Activated CD4-positive, alpha-beta T cell treated with anti-CD3 and anti-CD28 coated beads for 36 hours (primary cell): ENCODE data around the gene DNAL1. TPM values are rescaled to one million over a fixed set of nuclear protein-coding genes. Genes with fewer than 3 reads are reported as not detected.
"Not testable (repeated sequence)": the region's sequence is repeated elsewhere in the genome, so short reads cannot be mapped to it uniquely, and the experiment has no call there.

Experiments
- ATAC-seq: fragments of 200-7000 bp; cut with Tn5 transposase; one replicate; pipeline ENCODE4 v1.10.0; 2021; ENCODE audit warnings: mild to moderate bottlenecking, moderate library complexity
- CTCF ChIA-PET: fragments of 350-600 bp; sonication (Branson Sonifier 250); formaldehyde crosslinking; loops from one replicate; lab custom pipeline; 2021; ENCODE audit warnings: antibody characterized with exemption; lab: Charles Lee
- POLR2A ChIA-PET: fragments of 350-600 bp; sonication (Branson Sonifier 250); formaldehyde crosslinking; loops from one replicate; lab custom pipeline; 2021; ENCODE audit warnings: antibody characterized with exemption, inconsistent platforms; lab: Charles Lee
- DNase-seq: peaks from one replicate; pipeline ENCODE4 v3.0.0-alpha.2; 2020
- H3K27ac Mint-ChIP-seq: one replicate; pipeline ENCODE4 v1.8.0; 2021; ENCODE audit warnings: mixed read lengths
- H3K27me3 Mint-ChIP-seq: one replicate; pipeline ENCODE4 v1.8.0; 2021; ENCODE audit warnings: mixed read lengths
- H3K36me3 Mint-ChIP-seq: one replicate; pipeline ENCODE4 v1.8.0; 2021; ENCODE audit warnings: low read depth, mixed read lengths
- H3K4me1 Mint-ChIP-seq: one replicate; pipeline ENCODE4 v1.8.0; 2021; ENCODE audit warnings: mixed read lengths
- H3K4me3 Mint-ChIP-seq: one replicate; pipeline ENCODE4 v1.8.0; 2021; ENCODE audit warnings: mild to moderate bottlenecking, moderate library complexity, mixed read lengths
- H3K9me3 Mint-ChIP-seq: one replicate; pipeline ENCODE4 v1.8.0; 2021; ENCODE audit warnings: low read depth, mixed read lengths
- intact Hi-C, 2 experiments: fragments of 100-400 bp; cut with DNase I in 1 of 2; cut with micrococcal nuclease in 1 of 2; formaldehyde crosslinking; loops; one replicate each; pipeline versions ENCODE4 v1.14.2 to v1.15.1; 2022 to 2024; cut with DNase I, micrococcal nuclease
- total RNA-seq, 2 experiments: library from RNA; stranded (reverse); gene quantifications; one replicate each; pipeline ENCODE4 v1.2.3, GENCODE V29; 2021

The DNAL1 gene
- total RNA-seq, 2 experiments from 2014 or later: 3.7 to 6.8 TPM

GRCh38 chr14:73700325-73700724, 55.5 kb downstream of the DNAL1 start:
- Mint-ChIP-seq H3K27ac (peak overlapping the region; percentile 40), H3K36me3 (no peaks in the 10 kb centered on the region), H3K27me3 (no peaks in the 10 kb centered on the region), H3K9me3 (no peaks in the 10 kb centered on the region), H3K4me1 (peaks cover 50% of the 10 kb centered on the region), H3K4me3 (no peak overlapping the region)
- POLR2A ChIA-PET: no interaction called here
- CTCF ChIA-PET: no interaction called here
- intact Hi-C loops: no loop called here
- DNase-seq (no peak), ATAC-seq (peak; percentile 58)

DNA sequence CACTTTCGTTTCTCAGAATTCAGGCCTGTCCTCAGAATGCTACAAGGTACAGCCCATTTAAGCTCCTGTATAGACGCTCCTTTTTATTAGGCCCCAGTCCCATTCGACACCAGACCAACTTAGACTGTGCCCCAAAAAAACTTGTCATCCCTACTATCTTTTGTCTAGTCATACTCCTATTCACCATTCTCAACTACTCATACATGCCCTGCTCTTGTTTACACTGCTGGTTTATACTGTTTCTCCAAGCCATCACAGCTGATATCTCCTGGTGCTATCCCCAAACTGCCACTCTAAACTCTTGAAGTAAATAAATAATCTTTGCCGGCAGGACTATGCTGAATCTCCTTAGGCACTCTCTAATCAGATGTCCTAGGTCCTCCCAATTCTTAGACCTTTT, 63.3 kb downstream of the DNAL1 start:
- H3K4me3 Mint-ChIP-seq, H3K36me3 Mint-ChIP-seq, intact Hi-C loops, DNase-seq, CTCF ChIA-PET, H3K27me3 Mint-ChIP-seq, H3K4me1 Mint-ChIP-seq, ATAC-seq, H3K27ac Mint-ChIP-seq, H3K9me3 Mint-ChIP-seq, POLR2A ChIA-PET: not testable (repeated sequence)

- Mint-ChIP-seq H3K36me3 (peaks cover 13% of the 10 kb centered on the region), H3K4me1 (peaks cover 13% of the 10 kb centered on the region), H3K27ac (peak overlapping the region; percentile 3), H3K4me3 (no peak overlapping the region), H3K9me3 (no peaks in the 10 kb centered on the region), H3K27me3 (no peaks in the 10 kb centered on the region)
- ChIA-PET CTCF (interaction anchor here (0.6 to 2.2 kb wide), 6 partner anchors 9 to 241 kb away, joined by 3 to 12 read pairs (median 4); no protein-coding TSS in a partner anchor), POLR2A (no interaction called here)
- ATAC-seq: no peak
- intact Hi-C loops: loop anchor here in 1 of 2 experiments (2.0 to 10.0 kb wide), 5 partner anchors 57 to 305 kb away; partner anchors contain the start of genes BBOF1, COQ6, ENTPD5 and FAM161B
- DNase-seq: no peak
Observed at GRCh38 chr14:73709904-73710469, 65.2 kb downstream of the DNAL1 start.

GRCh38 chr14:73710737-73711136, 66.0 kb downstream of the DNAL1 start:
- peaks cover 14% of the 10 kb centered on the region for H3K36me3 Mint-ChIP-seq
- no peak overlapping the region for H3K4me3 Mint-ChIP-seq
- ATAC-seq: no peak
- intact Hi-C loops: loop anchor here in 1 of 2 experiments (2.0 to 10.0 kb wide), 5 partner anchors 58 to 304 kb away; partner anchors contain the start of genes BBOF1, COQ6, ENTPD5 and FAM161B
- ChIA-PET CTCF (interaction anchor here (0.6 to 2.2 kb wide), 6 partner anchors 12 to 240 kb away, joined by 3 to 12 read pairs (median 4); no protein-coding TSS in a partner anchor), POLR2A (no interaction called here)
- no peaks in the 10 kb centered on the region for H3K9me3 Mint-ChIP-seq
- H3K27me3 Mint-ChIP-seq: no peaks in the 10 kb centered on the region
- H3K4me1 Mint-ChIP-seq: peaks cover 13% of the 10 kb centered on the region
- DNase-seq: no peak
- no peak overlapping the region for H3K27ac Mint-ChIP-seq

DNA sequence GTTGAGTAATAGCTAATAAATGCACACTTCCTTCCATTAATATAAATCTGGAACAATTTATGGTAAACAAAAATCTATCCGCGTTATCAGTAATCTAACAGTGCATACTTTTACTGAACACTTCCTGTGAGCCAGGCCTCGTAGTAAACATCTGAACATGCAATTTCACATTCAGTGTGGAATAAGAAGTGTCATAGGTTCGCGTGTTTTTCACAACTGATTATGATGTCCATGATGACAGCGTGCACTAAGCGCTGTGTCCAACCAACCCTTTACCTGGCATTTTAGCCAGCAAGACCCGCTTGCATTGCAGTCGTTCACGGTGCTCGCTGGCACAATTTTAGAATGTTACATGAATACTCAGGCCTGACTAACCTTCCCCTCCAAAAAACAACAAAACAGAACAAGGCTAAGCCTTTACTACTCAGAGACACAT, 67.3 kb downstream of the DNAL1 start:
- no peaks in the 10 kb centered on the region for H3K9me3 Mint-ChIP-seq
- ChIA-PET POLR2A (no interaction called here), CTCF (interaction anchor here (0.7 to 2.2 kb wide), 7 partner anchors 14 to 141 kb away, joined by 3 to 12 read pairs (median 3); no protein-coding TSS in a partner anchor)
- H3K4me3 Mint-ChIP-seq: peak overlapping the region; percentile 98
- DNase-seq (no peak), ATAC-seq (peak; percentile 13)
- no peaks in the 10 kb centered on the region for H3K27me3 Mint-ChIP-seq
- H3K36me3 Mint-ChIP-seq: peaks cover 18% of the 10 kb centered on the region
- H3K4me1 Mint-ChIP-seq: peaks cover 13% of the 10 kb centered on the region
- intact Hi-C loops: loop anchor here (1.0 to 10.0 kb wide), 8 partner anchors 15 to 373 kb away; partner anchors contain the start of genes COQ6 (in 2 of the 2), FAM161B (in 2 of the 2), ALDH6A1 (in 1 of the 2) and BBOF1 (in 1 of the 2)
- H3K27ac Mint-ChIP-seq: peak overlapping the region; percentile 94

DNA sequence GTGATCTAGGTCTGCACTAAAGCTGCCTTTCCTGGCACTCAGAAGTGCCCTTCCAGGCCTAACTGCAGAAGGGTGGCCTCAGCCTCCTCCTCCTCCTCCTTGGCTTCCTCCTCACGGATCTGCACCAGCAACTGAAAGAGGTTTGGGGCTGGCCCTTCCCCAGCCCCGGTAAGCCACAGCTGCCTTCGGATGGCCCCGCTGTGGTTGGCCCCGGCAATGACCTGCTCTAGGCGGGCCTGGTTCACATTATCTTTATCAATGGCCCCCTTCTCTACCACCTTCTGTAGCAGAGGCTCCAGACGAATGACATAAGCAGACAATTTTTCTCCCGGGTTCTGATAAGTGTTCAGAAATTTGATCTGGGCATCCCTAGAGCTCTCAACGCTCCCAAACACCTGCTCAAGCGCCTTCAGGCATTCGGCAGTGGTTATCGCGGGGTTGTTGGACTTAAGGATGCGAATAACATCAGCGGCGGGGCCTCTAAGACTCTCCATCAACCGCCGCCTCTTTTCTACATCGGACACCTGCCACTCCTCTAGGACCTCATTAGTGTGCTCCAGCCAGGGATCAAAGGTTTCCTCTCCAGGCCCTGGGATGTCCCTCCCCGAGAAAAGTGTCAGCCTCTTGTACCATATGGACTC, 67.9 kb downstream of the DNAL1 start:
- POLR2A ChIA-PET: no interaction called here
- Mint-ChIP-seq H3K9me3 (no peaks in the 10 kb centered on the region), H3K4me3 (peak overlapping the region; percentile 98), H3K27ac (peak overlapping the region; percentile 94), H3K27me3 (no peaks in the 10 kb centered on the region), H3K36me3 (peaks cover 20% of the 10 kb centered on the region), H3K4me1 (peaks cover 13% of the 10 kb centered on the region)
- intact Hi-C loops: loop anchor here (1.0 to 10.0 kb wide), 10 partner anchors 15 to 372 kb away; partner anchors contain the start of genes COQ6 (in 2 of the 2), FAM161B (in 2 of the 2), ALDH6A1 (in 1 of the 2) and BBOF1 (in 1 of the 2)
- peak; percentile 71 for DNase-seq
- CTCF ChIA-PET: interaction anchor here (0.7 to 2.2 kb wide), 10 partner anchors 14 to 142 kb away, joined by 3 to 12 read pairs (median 3); no protein-coding TSS in a partner anchor
- peak; percentile 39 for ATAC-seq

DNA sequence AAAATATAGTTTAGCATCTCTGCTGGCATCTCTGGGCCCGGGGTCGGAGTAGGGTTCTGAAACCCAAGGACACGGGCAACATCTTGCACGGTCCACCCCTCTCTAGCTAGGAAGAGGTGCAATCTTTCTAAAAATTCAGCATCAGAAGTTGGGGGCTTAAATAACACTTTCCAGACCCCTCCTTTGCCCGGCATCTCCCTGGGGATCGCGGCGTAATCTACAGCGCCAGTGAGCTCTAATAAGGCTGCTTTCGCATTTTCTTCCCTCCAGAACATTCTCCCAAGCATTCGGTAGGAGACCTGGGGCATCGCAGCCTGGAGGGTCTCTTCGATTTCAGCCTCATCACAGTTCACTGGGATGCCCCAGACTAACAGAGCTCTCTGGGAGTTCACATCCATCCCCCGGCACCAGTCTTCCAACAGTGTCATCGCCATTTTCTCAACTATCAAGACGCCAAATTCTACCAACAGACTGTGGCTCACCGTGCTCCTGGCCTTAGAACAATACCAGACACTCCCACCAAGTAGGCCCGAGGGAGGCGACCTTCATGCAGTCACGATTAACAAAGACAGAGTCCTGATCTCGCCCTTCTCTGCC, 68.5 kb downstream of the DNAL1 start:
- Mint-ChIP-seq H3K36me3 (peaks cover 27% of the 10 kb centered on the region), H3K4me1 (peaks cover 13% of the 10 kb centered on the region), H3K4me3 (peak overlapping the region; percentile 98), H3K9me3 (no peaks in the 10 kb centered on the region), H3K27me3 (no peaks in the 10 kb centered on the region), H3K27ac (peak overlapping the region; percentile 94)
- ChIA-PET CTCF (interaction anchor here (0.6 to 1.8 kb wide), 8 partner anchors 16 to 134 kb away, joined by 3 to 6 read pairs (median 3); no protein-coding TSS in a partner anchor), POLR2A (interaction anchor here (1.2 kb wide), 1 partner anchor 28 kb away, joined by 4 read pairs; no protein-coding TSS in a partner anchor)
- ATAC-seq (no peak), DNase-seq (no peak)
- intact Hi-C loops: loop anchor here (1.0 to 10.0 kb wide), 9 partner anchors 17 to 371 kb away; partner anchors contain the start of genes COQ6 (in 2 of the 2), FAM161B (in 2 of the 2), ALDH6A1 (in 1 of the 2) and BBOF1 (in 1 of the 2)

- ATAC-seq (peak; percentile 79), DNase-seq (peak; percentile 92)
- H3K9me3 Mint-ChIP-seq: no peaks in the 10 kb centered on the region
- peak within 1 kb of the TSS; percentile 94 for H3K27ac Mint-ChIP-seq
- ChIA-PET POLR2A (interaction anchor here (1.2 kb wide), 1 partner anchor 28 kb away, joined by 4 read pairs; no protein-coding TSS in a partner anchor), CTCF (interaction anchor here (0.6 to 1.8 kb wide), 7 partner anchors 15 to 133 kb away, joined by 3 to 6 read pairs (median 3); no protein-coding TSS in a partner anchor)
- peak within 1 kb of the TSS; percentile 98 for H3K4me3 Mint-ChIP-seq
- peaks cover 13% of the 10 kb centered on the region for H3K4me1 Mint-ChIP-seq
- H3K36me3 Mint-ChIP-seq: peaks cover 28% of the 10 kb centered on the region
- intact Hi-C loops: loop anchor here (1.0 to 10.0 kb wide), 13 partner anchors 18 to 371 kb away; partner anchors contain the start of genes BBOF1 (in 2 of the 2), COQ6 (in 2 of the 2), DNAL1 (in 2 of the 2) and ENTPD5 (in 2 of the 2)
- no peaks in the 10 kb centered on the region for H3K27me3 Mint-ChIP-seq
Observed at GRCh38 chr14:73713803-73714655, 69.2 kb downstream of the DNAL1 start, which contains the start of gene PNMA1. Gene PNMA1 (minus strand): TSS chr14:73714384. CDS start chr14:73713639, 745 bp downstream.

GRCh38 chr14:73714656-73715081, 69.9 kb downstream of the DNAL1 start:
- Mint-ChIP-seq H3K27me3 (no peaks in the 10 kb centered on the region), H3K4me1 (peaks cover 13% of the 10 kb centered on the region), H3K9me3 (no peaks in the 10 kb centered on the region), H3K27ac (no peak overlapping the region), H3K4me3 (peak overlapping the region; percentile 98), H3K36me3 (peaks cover 33% of the 10 kb centered on the region)
- intact Hi-C loops: loop anchor here (1.0 to 10.0 kb wide), 8 partner anchors 46 to 305 kb away; partner anchors contain the start of genes BBOF1 (in 2 of the 2), ENTPD5 (in 2 of the 2), ZNF410 (in 2 of the 2) and COQ6 (in 1 of the 2)
- ChIA-PET CTCF (no interaction called here), POLR2A (no interaction called here)
- DNase-seq: no peak
- no peak for ATAC-seq

GRCh38 chr14:73715707-73716106, 70.9 kb downstream of the DNAL1 start:
- Mint-ChIP-seq H3K9me3 (no peaks in the 10 kb centered on the region), H3K27ac (no peak overlapping the region), H3K36me3 (peaks cover 34% of the 10 kb centered on the region), H3K27me3 (no peaks in the 10 kb centered on the region), H3K4me1 (peaks cover 8% of the 10 kb centered on the region), H3K4me3 (no peak overlapping the region)
- intact Hi-C loops: loop anchor here in 1 of 2 experiments (2.0 to 10.0 kb wide), 2 partner anchors 71 to 299 kb away; partner anchors contain the start of genes BBOF1, DNAL1 and ENTPD5
- POLR2A ChIA-PET: no interaction called here
- ATAC-seq (no peak), DNase-seq (no peak)
- CTCF ChIA-PET: interaction anchor here (0.8 to 1.7 kb wide), 4 partner anchors 13 to 171 kb away, joined by 3 to 6 read pairs (median 4); no protein-coding TSS in a partner anchor
